ENCODE results near the gene IPO7.

IPO7 gene

DNA sequence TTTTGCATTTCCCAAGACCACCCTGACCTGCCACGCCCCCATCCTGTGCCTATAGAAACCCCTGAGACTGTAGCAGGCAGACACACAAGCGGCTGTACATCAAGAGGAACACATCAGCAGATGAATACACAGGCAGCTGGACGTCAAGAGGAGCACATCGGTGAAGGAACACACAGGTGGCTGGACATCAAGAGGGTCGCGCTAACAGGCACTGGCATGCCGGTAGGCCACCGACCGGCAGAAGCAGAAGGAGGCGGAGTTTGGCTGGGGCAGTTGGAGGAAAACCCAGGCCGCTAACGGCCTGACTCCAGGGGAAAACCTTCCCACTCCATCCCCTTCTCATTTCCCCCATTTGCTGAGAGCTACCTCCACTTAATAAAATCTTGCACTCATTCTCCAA, 5.4 kb upstream of the IPO7 start:
- no peak for DNase-seq
- H3K27ac Mint-ChIP-seq, result no peak overlapping the region
- TF ChIP-seq, protein P1, sequence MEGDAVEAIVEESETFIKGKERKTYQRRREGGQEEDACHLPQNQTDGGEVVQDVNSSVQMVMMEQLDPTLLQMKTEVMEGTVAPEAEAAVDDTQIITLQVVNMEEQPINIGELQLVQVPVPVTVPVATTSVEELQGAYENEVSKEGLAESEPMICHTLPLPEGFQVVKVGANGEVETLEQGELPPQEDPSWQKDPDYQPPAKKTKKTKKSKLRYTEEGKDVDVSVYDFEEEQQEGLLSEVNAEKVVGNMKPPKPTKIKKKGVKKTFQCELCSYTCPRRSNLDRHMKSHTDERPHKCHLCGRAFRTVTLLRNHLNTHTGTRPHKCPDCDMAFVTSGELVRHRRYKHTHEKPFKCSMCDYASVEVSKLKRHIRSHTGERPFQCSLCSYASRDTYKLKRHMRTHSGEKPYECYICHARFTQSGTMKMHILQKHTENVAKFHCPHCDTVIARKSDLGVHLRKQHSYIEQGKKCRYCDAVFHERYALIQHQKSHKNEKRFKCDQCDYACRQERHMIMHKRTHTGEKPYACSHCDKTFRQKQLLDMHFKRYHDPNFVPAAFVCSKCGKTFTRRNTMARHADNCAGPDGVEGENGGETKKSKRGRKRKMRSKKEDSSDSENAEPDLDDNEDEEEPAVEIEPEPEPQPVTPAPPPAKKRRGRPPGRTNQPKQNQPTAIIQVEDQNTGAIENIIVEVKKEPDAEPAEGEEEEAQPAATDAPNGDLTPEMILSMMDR (IDR thresholded peaks at IDR 0.05), result no peak
- peaks cover under 1% of the 10 kb centered on the region for H3K36me3 Mint-ChIP-seq (ENCODE audit: low read depth)
- peaks cover 9% of the 10 kb centered on the region for H3K4me1 Mint-ChIP-seq
- no peak overlapping the region for H3K4me3 Mint-ChIP-seq
- H3K9me3 Mint-ChIP-seq, result peaks cover 5% of the 10 kb centered on the region
- H3K27me3 Mint-ChIP-seq (ENCODE audit: low read depth, poor library complexity), result no peaks in the 10 kb centered on the region

DNA sequence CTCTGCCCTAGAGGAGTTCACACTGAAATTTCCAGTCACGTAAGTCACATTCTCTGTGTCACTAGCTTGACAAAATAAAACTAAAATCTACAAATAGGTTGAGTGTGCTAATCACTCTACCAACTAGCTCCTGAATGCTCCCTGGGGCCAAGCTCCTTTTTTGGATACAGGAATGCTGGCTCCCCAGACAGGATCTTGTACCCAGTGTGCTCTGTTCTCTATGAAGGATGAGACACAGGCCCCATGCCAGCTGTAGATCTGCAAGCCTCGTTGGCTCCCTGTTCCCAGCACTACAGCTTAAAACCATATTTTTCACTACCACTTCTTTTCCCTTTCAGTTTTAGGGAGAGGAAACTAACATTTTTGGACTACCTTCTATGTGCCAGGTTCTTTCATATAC, 3.7 kb upstream of the IPO7 start:
- TF ChIP-seq, protein P1 (IDR thresholded peaks at IDR 0.05), result no peak
- Mint-ChIP-seq H3K36me3 (ENCODE audit: low read depth) (peaks cover 5% of the 10 kb centered on the region), H3K27ac (no peak overlapping the region)

DNA sequence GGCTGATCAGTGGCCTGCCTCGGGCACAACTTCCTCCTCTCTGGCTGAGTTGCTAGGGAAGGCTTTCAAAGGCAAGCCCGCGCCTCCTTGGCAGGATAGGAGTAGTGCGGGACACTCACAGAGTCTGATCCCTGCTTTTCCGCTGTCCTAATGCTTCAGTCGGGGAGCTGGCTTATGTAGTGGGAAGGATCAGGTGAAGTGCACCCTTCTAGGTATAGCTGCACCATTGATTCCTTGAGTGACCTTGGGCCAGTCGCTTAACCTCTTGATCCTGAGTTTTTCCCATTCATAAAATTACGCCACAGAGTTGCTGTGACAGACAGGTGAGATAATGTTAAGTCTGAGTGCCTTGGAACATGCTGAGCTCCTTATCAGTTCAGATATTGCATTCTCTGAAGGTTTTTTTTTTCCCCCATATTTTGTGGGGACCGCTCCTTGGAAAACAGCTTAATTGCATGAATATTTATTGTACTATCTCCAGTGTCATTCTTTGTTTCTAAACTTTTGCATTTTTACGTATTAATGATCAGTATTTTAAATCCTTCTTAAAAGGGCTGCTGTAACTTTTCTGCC, 961 bp downstream of the IPO7 start:
- Mint-ChIP-seq H3K27me3 (ENCODE audit: low read depth, poor library complexity) (peaks cover 3% of the 10 kb centered on the region), H3K36me3 (ENCODE audit: low read depth) (peaks cover 35% of the 10 kb centered on the region), H3K4me3 (peak overlapping the region; percentile 93), H3K9me3 (peaks cover 12% of the 10 kb centered on the region), H3K4me1 (peaks cover 38% of the 10 kb centered on the region), H3K27ac (peak overlapping the region; percentile 99)
- DNase-seq, result no peak
- TF ChIP-seq, protein P1 (IDR thresholded peaks at IDR 0.05), result no peak

More for the DNA sequence above, 3.7 kb upstream of the IPO7 start:
- no peak for DNase-seq
- H3K27me3 Mint-ChIP-seq (ENCODE audit: low read depth, poor library complexity), result no peaks in the 10 kb centered on the region
- peaks cover 20% of the 10 kb centered on the region for H3K4me1 Mint-ChIP-seq
- peaks cover 8% of the 10 kb centered on the region for H3K9me3 Mint-ChIP-seq
- no peak overlapping the region for H3K4me3 Mint-ChIP-seq

DNA sequence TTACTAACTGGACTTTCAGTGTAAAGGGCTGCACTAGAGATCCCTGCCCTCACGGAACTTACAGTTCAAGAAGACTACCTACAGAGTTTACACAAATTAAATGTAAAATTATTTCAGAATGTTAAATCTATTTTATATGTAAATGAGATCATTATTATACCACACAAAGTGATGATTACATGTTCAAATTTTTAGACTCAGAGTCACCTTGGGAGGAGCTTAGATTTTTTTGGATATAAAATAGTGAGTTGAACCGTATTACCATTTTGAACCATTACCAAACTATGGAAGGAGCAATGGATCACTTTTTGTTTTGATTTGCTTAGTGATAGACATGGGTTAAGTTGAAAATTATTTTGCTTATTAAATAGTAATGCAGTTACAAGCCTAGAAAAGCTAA, 1.6 kb downstream of the IPO7 start:
- TF ChIP-seq, protein P1 (IDR thresholded peaks at IDR 0.05), result no peak
- peaks cover 33% of the 10 kb centered on the region for H3K4me1 Mint-ChIP-seq
- peaks cover 14% of the 10 kb centered on the region for H3K9me3 Mint-ChIP-seq
- H3K4me3 Mint-ChIP-seq, result peak overlapping the region; percentile 93
- H3K27ac Mint-ChIP-seq, result no peak overlapping the region
- H3K36me3 Mint-ChIP-seq (ENCODE audit: low read depth), result peaks cover 38% of the 10 kb centered on the region
- peaks cover 3% of the 10 kb centered on the region for H3K27me3 Mint-ChIP-seq (ENCODE audit: low read depth, poor library complexity)
- no peak for DNase-seq

DNA sequence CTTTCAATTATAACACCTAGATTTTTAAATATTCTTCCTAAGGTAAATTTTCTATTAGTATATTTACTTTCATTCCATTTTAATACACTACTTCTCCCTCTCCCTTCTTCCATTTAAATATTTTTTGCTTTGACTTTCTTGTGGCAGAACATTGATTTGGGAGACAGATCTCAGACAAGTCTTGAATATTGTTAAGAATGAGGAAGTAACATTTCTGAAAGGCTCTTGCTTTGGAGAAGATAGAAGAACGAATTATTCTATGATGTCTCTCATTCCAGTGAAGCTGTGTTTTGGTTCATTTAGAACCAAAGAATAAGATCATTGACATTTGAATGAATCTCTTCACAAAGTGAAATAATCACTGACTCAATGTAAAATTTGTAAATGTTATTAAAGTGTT, 2.4 kb downstream of the IPO7 start:
- Mint-ChIP-seq H3K27me3 (ENCODE audit: low read depth, poor library complexity) (peaks cover 3% of the 10 kb centered on the region), H3K36me3 (ENCODE audit: low read depth) (peaks cover 41% of the 10 kb centered on the region), H3K4me1 (peaks cover 29% of the 10 kb centered on the region), H3K27ac (peak overlapping the region; percentile 61), H3K9me3 (peaks cover 14% of the 10 kb centered on the region), H3K4me3 (peak overlapping the region; percentile 69)
- DNase-seq, result no peak
- TF ChIP-seq, protein P1 (IDR thresholded peaks at IDR 0.05), result no peak

DNA sequence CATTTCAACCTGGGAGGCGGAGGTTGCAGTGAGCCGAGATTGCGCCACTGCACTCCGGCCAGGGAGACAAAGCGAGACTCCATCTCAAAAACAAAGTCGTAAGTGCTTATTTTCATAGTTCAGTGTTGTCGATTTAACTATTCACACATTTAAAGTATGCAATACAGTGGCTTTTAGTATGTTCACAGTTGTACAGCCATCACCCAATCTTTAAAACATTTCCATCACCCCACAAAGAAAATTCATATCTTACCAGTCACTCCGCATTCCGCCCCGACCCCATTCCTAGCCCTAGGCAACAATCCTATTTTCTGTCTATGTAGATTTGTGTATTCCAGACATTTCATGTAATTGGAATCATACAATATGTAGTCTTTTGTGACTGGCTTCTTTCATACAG, 11.9 kb downstream of the IPO7 start:
- peak overlapping the region; percentile 0 for H3K27ac Mint-ChIP-seq
- H3K27me3 Mint-ChIP-seq (ENCODE audit: low read depth, poor library complexity), result no peaks in the 10 kb centered on the region
- TF ChIP-seq, protein P1 (IDR thresholded peaks at IDR 0.05), result no peak
- H3K9me3 Mint-ChIP-seq, result peaks cover 14% of the 10 kb centered on the region
- H3K4me1 Mint-ChIP-seq, result no peaks in the 10 kb centered on the region
- no peak overlapping the region for H3K4me3 Mint-ChIP-seq
- no peak for DNase-seq
- peaks cover 53% of the 10 kb centered on the region for H3K36me3 Mint-ChIP-seq (ENCODE audit: low read depth)

Data from nephron progenitor cell (in vitro differentiated cells).